GM19463 (cell line): Measurements from ENCODE around the gene KRT13.

ENCODE experiments used
- ATAC-seq: cut with Tn5 transposase; IDR thresholded peaks from one replicate; pipeline ENCODE4 v1.9.1; 2021; ENCODE audit warnings: mild to moderate bottlenecking, moderate library complexity; ENCODE audit not compliant: unreplicated experiment

The KRT13 gene

DNA sequence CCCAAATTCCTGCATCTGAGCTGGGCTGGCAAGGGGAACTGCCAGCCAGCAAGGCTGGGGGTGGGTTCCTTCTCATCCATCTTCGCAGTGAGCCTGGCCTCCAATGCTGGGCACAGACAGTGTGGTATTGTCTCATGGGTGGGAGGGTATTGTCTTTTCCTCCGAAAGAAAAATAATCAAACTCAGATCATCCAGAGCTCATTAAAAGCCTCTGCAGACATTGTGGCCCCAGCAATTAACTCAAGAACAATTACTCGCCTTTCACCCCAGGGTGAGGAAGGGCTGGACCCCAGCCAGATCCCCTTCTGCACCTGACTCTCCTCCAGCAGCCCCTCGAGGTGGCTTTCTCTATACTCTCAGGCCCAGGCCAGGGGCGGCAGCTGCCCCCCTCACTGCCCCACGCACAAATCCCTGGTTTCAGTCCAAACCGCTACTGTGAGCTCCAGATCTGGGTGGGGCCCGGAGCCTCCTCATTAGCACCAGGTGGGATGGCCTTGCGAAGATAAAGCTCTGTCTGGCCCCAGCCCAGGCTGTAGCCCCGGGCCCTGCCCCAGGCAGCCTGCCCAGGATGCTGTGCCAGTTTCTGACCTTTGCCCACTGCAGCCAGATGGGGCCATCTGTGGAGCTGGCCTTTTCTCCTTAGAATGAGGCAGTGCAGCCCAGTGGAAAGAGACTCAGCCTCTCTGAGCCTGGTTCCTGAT is 15.6 kb upstream of the KRT13 start:
- no peak for ATAC-seq

DNA sequence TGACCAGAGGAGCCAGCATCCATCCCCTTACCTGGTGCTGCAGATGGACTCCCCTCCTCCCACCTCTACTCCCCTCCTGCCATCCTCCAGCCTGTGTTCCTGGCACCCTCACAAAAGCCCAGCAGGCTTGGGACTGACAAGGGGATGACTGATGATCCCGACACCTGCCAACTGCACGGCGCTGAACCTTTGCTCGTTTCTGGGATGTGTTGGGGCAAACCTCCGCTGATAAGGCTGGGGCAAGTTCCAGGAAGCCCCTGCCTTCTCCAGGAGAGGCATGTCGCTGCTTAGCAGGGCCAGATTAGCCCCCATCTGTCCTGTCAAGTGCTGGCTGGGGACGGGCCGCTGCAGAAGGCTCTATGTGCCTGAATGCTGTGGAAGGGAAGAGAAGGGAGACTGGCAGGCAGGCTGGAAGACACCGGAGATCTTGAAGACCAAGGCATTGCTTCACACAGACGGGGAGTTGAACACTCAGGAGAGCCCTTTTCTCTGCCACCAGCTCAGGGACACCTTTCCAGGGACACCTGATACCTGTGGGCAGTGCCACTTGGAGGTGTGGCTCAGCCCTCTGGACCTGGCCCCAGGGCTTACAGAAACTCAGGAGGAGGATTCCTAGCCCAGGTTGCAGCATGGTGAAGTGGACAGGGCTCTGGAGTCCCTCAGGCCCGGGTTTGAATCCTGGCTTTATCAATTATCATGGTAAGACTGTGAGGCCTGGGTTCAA is 14.3 kb upstream of the KRT13 start:
- ATAC-seq: no peak

DNA sequence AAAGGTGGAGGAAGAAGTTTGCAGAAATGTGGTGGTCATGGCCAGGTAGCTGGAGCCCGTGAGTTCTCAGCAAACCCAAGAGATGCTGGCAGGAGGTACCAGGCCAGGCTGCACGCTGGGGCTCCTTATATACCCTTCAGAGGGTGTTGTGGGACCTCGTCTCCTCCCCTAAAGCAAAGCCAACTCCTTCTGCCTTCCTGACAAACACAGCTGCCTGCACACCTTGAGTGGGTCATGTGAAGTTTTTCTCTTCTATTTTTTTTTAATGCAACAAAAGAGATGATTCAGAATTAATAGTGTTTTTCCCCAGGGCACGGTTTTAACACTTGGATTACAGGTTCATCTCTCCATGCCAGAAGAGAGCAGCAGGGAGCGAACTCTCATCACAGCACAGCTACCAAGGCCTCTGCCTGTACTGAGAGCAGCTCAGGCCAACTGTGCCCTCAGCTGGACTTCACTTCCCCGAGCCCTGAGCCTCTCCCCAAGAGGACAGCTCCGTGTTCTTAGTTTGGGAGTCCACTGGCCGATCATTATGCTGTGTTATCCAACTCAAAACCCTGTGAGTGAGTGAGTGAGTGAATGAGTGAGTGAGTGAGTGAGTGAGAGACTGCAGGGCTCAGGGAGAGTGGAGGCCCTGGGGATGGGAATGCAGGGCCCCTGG is 13.5 kb upstream of the KRT13 start, which contains the start of gene KRT15:
TSS of gene KRT15 (minus strand) at position 102 of the 661 bp plus-strand sequence. CDS start at position 39, 63 bp downstream.
- ATAC-seq: no peak

DNA sequence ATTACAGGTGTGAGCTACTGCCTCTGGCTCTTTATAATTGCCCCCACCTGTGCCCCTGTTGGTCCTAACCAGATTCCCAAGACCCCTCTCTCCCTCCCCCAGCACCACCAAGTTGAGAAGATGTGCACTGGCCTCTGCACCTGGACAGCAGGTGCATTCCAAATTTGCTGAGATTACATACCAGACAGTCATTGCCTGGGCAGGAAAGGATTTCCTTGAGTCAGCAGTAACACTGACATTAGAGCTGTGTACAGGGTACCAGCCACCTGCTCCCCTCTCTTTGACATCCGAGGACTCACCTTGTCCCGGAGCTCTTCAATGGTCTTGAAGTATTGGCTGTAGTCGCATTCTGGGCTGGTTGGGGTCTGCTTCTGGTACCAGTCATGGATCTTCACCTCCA is 12.6 kb upstream of the KRT13 start:
- ATAC-seq: no peak

DNA sequence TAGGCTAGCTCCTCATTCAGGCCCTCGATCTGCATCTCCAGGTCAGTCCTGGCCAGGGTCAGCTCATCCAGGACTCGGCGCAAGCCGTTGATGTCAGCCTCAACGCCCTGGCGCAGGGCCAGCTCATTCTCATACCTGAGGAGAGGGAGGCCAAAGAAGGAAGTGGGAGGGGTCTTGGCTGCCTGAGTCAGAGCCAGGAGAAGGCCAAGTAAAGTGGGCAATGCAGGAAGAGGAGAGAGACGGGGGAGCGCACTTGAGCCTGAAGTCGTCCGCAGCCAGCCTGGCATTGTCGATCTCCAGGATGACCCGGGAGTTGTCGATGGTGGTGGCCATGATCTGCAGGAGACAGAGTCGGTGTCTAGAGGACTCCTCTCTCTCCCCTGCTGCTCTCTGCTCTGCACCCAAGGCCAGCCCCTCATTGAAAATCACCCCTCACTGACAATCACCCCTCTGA is 11.4 kb upstream of the KRT13 start:
- no peak for ATAC-seq

DNA sequence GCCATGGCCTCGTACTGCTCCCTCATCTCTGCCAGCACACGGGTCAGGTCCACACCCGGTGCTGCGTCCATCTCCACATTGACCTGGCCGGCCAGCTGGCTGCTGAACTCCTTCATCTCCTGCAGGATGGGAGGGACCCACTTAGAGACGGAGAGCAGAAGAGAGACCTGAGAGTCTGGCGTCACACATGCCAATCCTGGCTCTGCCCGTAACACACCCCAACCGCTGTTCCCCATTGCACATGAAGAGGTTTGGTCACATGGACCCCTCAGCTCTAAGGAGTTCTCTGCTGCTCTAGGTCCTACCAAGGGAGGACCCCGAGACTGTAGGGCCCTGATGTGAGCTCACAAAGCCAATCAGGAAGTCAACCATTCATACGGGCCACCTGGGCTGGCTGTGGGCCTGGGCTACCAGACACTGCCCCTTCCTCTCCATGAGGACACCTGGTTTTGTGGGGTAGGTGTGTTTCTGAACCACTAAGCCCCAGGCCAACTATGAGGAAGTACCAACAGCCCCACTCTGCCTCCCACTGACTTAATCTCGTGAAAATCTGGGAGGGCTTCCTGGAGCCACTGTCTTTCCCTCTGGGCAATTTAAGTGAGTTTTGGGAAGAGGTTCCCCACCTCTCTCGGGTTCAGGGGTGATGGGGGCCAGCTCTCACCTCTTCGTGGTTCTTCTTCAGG is 10.9 kb upstream of the KRT13 start:
- ATAC-seq: no peak

DNA sequence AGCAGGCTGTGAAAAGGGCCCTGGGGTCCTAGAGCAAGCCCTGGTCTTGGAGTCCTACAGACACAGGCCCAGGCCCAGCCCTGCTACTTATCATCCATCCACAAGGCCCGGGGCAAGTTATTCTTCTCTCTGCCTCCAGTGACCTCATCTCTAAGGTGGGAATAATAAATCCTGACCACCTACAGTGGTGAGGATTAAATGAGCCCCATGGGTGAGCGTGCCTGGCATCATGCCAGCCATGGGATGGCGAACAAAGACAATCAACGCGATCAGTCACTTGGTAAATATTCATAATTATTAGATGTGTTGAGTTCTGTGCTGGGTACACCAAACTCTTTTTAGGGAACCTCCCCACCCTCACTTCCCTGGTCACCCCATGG is 7.7 kb upstream of the KRT13 start:
- no peak for ATAC-seq

DNA sequence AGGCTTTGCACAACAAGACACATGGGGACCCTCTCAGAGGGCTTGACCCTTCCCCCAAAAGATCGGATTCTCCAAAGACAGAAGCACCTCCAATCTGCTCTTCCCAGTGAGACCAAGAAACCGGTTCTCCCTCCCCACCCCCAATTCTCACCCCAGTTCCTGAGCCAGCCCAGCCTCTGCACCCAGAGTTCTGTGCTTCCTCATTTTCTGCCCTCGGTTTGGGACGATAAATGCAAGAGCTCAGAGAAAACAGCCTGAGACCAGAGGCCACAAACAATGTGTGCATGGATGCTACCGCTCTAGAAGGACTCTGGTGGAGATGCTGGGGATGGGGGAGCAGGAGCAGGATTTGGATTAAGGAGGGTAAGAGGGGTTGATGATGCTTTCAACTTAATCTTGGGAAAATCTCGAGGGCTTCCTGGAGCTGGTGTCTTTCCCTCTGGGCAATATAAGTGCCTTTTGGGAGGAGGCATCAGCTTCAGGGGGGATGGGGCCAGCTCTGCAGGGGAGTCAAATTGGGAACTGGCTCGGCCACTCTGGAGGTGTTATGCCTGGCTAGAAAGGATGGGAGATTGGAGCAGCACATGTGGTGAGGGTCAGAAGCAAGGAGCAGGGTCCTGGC is 7.2 kb upstream of the KRT13 start:
- no peak for ATAC-seq

DNA sequence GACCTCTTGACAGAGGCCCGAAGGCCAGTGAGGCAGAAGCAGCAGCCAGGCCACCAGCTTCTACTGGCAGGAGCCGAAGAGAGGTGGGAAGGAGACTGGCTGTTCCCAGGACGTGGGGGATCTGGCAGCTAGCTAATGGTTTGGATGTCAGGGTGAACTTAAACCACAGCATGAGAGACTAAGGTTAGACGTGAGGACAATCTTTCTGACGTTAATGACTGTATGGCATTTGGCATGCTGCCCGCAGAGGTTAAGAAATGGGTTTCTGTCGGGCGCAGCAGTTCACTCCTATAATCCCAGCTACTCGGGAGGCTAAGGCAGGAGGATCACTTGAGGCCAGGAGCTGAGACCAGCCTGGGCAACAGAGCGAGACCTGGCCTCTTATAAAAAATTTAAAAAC is 6.3 kb upstream of the KRT13 start:
- no peak for ATAC-seq

DNA sequence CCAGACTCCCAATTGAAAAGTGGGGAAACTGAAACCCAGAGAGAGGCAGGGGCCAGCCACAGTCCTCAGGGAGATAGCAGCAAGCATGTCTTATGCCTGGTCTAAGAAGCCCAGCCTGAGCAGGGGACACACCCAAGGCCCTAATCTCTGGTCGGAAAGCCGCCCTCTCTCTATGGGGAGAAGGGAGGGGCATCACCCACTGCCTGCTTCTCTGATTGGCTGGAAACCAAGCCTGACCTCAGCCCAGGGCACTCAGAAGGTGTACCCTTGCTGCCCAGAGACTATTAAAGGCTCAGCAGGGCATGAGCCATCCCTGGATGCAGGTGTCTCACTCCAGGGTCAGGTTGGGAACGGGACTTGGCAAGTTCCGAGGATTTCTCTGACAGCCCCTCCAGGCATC is 5.7 kb upstream of the KRT13 start:
- no peak for ATAC-seq

DNA sequence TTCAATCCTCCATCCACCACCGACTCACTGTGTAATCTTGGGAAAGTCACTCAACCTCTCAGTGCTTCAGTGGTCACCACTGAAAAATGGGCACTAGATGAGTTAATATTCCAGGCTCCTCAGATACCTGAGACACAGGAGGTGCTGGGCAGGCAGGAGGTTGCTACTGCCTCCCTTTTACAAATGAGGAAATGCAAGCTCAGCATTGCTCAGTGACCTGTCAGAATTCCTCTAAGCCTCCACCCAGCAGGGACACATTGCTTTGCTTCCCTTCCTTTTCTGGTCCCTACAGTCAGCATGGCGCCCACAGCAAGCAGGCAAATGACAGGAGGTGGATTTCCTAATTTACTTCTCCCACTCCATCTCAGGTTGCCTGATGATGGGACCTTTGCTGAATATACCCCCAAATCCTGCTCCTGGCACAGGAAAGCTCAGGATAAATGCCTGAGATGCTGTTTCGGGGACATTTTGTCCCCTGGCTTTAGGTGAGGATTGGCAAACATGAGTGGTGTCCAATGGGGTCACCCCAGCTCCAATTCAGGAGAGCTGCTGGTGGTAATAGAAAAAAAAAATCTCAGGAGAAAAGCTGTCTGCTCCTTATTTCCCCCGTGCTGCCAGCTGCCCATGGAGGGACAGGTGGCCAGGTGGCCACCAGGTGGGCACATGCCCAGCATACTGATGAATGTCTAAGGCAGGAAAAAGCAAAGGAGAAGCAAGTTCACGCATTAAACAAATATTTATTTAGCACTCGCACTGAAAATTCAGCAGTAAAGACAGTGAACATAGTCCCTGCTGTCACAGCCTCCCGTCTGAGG is 5.0 kb upstream of the KRT13 start:
- no peak for ATAC-seq

DNA sequence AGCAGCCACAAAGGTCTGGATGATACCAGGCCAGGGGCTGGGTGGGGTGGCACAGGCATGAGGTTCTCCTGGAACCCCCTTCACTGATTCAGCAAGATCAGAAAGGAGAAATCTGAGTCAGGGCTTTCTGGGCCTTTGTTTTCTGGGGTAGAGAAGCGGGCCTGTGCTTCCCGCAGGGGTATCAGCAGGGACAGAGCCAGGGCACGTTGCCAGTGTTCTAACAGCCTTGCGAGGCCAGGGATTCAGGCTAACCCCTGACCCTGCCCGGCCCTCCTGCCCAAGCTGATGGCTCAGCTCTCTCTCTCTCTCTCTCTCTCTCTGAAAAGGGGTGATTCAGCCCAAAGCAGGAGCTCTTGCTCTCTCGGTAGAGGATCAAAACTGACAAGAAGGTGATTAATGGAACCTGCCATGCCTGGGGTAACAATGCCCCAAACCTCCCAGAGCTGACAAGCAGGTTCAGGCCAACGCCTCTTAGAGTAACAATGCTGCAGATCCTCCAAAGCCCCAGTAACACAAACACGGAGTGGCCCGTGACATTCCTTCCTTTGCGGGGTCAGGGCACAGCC is 2.0 kb upstream of the KRT13 start:
- ATAC-seq: no peak

DNA sequence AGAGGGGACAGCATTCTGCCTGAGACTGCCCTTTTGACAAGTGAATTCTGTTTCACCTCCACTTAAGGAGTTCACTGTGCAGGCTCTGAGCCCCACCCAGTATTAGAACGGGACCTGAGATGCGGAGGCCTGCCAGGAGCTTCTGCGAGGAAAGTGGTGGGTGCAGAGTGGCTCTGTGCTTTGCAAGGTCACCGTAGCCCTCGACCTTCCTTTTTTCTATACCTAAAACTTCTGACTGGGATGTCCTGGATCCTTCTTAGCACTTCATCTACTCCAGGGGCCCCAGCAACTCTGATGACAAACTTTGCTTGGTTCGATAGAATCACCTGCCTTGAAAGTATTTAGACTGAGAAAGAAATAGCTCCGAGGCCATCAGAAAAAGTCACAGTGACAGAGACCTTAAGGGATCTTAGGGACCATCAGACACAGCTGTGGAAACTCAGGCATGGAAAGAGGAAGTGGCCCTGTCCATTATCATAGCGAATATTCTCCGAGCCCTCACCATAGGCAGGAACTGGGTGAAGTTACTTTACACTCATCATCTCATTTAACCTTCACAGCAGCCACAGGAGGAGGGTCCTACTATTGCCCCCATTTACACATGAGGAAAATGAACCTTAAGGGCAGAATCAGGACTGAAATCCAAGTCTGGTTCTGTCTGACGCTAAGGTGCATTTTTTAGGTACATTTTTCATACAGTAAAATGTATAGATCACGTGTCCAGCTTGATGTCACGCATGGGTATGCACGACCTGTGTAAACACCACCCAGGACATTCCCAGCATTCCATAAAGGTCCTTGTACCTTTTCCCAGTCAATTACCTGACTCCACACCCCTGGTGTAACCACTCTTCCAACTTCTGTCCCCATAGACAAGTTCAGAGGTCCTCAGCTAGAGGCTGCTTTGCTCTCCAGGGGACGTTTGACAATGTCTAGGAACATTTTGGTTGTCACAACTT is 676 bp upstream of the KRT13 start:
- no peak for ATAC-seq

DNA sequence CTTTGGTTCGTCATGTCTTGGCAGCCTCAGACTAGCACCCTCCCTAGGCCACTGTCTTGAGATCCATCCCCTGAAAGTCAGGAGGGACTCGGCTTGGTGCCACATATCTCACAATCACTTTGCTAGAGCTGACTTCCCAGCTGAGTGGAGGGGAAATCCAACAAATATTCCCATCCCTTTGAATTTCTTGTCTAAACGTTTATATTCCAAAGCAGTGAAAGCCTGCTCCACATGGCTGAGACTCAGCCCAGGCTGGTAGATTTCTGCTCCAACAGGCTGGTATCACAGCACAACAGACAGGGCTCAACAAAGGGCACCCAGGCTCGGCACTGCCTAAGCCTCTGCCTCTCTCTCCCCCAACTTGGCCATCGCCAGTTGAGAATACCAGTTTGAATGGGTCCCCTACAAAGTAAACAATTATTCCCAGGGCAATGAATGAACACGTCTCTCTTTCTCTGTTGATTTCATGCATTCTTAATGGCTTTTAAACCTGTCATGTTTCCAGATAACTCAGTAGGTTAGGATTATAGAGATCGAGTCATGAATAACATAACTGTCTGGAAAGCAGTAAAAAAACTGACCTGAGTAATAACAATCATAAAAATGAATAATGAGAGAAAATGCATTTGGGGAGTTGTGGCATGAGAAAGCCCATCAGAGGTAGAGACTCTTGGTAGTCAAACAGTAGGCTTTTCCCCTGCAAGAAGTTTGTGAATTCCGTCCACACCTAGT is 1.0 kb downstream of the KRT13 start:
- no peak for ATAC-seq

DNA sequence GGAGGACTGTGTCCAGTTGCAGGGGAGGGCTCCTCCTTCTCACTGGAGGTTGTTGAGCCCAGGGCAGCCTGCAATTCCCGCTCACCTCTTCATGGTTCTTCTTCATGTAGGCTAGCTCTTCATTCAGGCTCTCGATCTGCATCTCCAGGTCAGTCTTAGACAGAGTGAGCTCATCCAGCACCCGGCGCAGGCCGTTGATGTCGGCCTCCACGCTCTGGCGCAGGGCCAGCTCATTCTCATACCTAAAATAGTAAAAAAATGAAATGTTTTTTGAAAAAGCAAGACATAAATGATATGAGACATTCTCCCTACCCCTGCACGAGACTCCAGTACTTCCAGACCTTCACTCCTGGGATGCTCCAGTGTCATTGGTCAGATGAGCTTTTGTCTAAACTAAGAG is 2.2 kb downstream of the KRT13 start:
- ATAC-seq: no peak

DNA sequence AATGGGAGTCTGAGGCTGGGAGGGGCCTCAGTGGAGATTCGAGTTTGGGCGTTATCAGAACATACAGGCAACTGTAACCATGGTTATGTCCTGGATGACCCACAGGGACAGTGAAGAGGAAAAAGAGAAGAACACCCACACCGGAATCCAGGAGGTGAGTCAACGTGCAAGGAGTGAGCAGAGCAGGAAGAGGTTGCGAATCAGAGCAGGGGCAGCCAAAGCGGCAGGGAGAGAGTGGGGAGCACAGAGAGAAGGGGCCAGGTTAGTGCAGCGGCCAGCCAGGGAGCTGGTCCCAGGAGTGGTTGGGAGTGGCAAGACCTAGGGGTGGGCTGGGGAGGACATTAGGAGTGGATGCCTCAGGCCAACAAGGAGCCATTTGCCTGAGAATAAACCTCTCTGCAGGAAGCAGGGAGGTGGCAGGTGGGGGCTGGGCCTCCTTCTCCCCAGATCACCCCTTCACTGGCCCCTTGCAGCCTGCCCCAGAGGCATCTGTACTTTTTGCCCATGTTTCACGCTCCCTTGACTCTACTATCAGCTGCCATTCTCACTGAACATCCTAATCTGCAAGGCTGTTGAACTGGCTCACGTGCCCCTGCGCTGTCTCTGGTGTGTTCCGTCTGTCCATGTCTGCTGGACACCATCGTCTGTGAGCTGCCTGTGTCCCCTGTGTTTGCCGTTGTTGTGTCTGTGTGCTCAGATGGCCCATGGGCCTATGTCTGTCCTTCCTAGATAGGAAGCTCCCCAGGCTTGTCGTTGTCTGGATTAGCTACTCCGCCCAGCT is 5.1 kb downstream of the KRT13 start:
- no peak for ATAC-seq

DNA sequence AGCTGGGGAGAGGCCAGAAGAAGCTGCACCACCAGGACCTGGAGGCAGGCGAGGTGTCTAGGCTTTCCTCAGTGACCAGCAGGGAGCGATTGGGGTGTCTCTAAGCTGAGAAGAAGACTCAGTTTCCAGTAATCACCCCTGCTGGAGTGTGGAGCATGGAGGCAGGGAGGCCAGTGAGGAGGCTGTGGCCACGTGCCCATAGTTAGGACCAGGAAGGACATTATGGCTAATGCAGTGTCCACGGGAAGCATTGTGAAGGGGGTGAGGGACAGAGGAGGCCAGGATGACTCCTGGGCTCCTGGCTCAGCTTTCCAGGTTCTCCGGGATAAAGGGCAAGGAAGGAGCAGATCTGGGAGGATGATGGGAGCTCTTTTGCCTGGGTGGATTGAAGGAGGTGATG is 5.7 kb downstream of the KRT13 start:
- no peak for ATAC-seq
